HG03108 (cell line): ENCODE measurements around the gene ZFP64.

Source experiments
- ATAC-seq: cut with Tn5 transposase; IDR thresholded peaks from one replicate; pipeline ENCODE4 v1.9.1; 2021; ENCODE audit warnings: moderate library complexity; ENCODE audit not compliant: unreplicated experiment

ZFP64 gene

GRCh38 chr20:52105442-52106422 lies 85.8 kb downstream of the ZFP64 start:
- no peak for ATAC-seq

- no peak for ATAC-seq
Observed at GRCh38 chr20:52104546-52105441, 86.8 kb downstream of the ZFP64 start.

DNA sequence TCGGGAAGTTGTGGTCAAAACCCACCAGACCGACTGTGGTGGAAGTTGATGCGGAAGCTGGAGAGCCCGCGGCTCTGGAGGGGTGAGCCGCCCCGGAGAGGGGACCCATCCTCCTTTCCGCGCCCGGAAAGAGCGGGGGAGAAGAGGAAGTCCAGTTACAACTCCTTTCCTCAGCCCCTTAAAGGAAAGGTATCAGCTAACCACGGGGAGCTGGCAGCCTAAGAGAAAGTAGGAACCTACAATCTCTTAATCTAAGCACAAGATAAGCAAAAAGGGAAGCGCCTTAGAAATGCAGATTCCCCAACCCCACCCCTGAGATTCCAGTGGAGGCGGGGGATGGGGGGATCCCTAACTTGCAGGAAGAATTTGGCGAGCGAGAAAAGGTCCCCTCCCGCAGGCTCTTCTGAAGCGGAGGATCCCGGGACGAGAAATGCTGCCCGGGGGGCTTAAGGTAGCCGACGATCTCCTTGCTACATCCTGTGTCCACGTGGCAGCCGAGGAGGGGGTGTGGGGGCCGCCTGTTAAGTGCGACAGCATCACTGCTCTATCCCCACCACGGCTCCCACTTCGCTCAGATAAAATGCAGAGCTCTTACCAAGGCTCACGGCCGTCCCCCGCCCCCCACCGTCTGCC lies 87.5 kb downstream of the ZFP64 start:
- no peak for ATAC-seq

DNA sequence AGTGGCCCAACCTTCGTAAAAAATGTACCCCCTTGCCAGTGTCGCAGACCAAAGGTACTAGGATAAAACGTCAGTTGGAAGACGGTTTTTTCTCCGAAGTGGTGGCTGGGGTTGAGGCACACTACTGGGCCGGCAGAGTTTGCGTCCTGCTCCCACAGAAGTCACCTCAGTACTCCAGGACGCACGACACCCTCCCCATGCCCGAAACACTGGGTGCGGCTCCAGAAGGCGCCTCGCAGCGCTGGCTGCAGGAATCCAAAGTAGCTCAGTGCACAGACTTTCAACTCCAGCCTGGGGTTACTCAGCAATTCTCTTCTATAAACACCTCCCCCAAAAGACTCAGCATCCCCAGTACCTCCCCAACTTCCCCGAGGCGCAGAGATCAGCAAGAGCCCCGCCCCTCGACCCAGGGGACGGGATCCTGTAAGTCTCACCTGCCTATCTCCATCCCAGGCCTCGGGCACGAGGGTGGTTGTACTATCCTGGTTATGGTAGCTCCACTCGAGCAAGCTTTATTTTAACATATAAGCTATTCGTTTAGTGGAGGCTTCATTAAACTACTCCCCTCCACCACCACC lies 88.2 kb downstream of the ZFP64 start:
- no peak for ATAC-seq

- ATAC-seq, result no peak
Observed at GRCh38 chr20:52102559-52102958, 89.0 kb downstream of the ZFP64 start.

DNA sequence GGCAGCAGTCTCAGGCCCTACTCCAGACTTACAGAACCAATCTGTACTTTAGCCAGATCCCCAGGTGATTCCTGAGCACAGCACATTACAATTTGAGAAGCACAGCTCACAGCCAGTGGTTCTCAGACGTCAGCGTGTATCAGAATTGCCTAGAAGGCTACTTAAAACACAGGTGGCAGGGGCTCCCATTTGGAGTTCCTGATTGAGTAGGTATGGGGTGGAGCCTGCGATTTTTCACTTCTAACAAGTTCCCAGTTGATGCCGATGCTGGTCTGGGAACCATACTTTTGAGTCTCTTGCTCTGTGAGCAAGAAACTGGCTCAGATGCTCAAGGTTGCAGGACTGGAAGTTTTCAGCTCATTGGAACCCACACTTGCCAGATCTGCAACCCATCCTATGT lies 89.5 kb downstream of the ZFP64 start:
- ATAC-seq, result no peak
